Measurements from ENCODE around the gene DPP6. TPM values are rescaled to one million over a fixed set of nuclear protein-coding genes. Genes with fewer than 3 reads are reported as not detected.

The DPP6 gene
- total and polyA plus RNA-seq, 2 of the 8 experiments (the other 6 are each of a cell fraction or from before 2014, with no cell fraction given): 4.7 to 6.8 TPM

GRCh38 chr7:154776350-154776749 lies 724.2 kb downstream of the DPP6 start:
- H4K20me1 ChIP-seq (replicated peaks in 1 of 2; ENCODE audit: control insufficient read depth in 1 of 2, insufficient read depth in 2 of 2, low read length in 2 of 2): no peaks in the 10 kb centered on the region
- H3K23ac ChIP-seq (ENCODE audit: insufficient read length): no peak overlapping the region
- H3K36me3 ChIP-seq (ENCODE audit: control insufficient read depth in 2 of 4, insufficient read depth in 4 of 4, low read length in 3 of 4): no peaks in the 10 kb centered on the region
- no peaks in the 10 kb centered on the region for H3K9me3 ChIP-seq (ENCODE audit: insufficient read depth in 2 of 2, low read depth in 1 of 2, low read length in 1 of 2)
- no peak overlapping the region for H3K14ac ChIP-seq (ENCODE audit: insufficient read length)
- no peak overlapping the region for H3K4me2 ChIP-seq (ENCODE audit: insufficient read depth in 1 of 2, low read depth in 2 of 2, low read length in 2 of 2)
- POLR2A ChIA-PET (ENCODE audit: partially characterized antibody): no interaction called here
- H3K56ac ChIP-seq (replicated peaks; ENCODE audit: insufficient read length, low read depth, low read length): no peak overlapping the region
- H2AK5ac ChIP-seq (ENCODE audit: low read depth, low read length): no peak overlapping the region
- WGBS, 2 experiments (ENCODE audit: extremely low coverage in 1 of 2, insufficient coverage in 1 of 2, insufficient read length in 1 of 2, insufficient replicate concordance in 2 of 2, low coverage in 1 of 2, low lambda C conversion rate in 2 of 2, missing lambda C conversion rate in 1 of 2): 84% methylated on average over 5 of the region's 5 CpGs; no CpG with 5 or more reads in 1 of the 2 experiments
- H3K27me3 ChIP-seq (replicated peaks in 1 of 4; ENCODE audit: control insufficient read depth in 3 of 4, extremely low read depth in 1 of 4, insufficient read depth in 3 of 4, low read length in 3 of 4): no peaks in the 10 kb centered on the region
- H3K18ac ChIP-seq (ENCODE audit: extremely low read depth, low read length): no peak overlapping the region
- no peak overlapping the region for H2BK12ac ChIP-seq (ENCODE audit: low read depth, low read length)
- H3K23me2 ChIP-seq (ENCODE audit: low read depth, low read length): peaks cover 15% of the 10 kb centered on the region; the same call in 1 of the 2 replicates
- H3K4me1 ChIP-seq (replicated peaks in 1 of 4; ENCODE audit: control insufficient read depth in 3 of 4, insufficient read depth in 4 of 4, low read length in 3 of 4): peaks cover 0 to 3% (median 0%) of the 10 kb centered on the region in 4 experiments; a peak in 1 of 7 replicates
- no peaks in the 10 kb centered on the region for H3K79me2 ChIP-seq (ENCODE audit: control insufficient read depth in 1 of 2, insufficient read depth in 2 of 2, low read length in 2 of 2)
- H2BK120ac ChIP-seq (replicated peaks; ENCODE audit: low read depth, low read length): no peak overlapping the region
- no peak for TF ChIP-seq NANOG (IDR thresholded peaks at IDR 0.05; ENCODE audit: insufficient read depth, low read depth, low read length, poor library complexity, severe bottlenecking)
- no peak for TF ChIP-seq HDAC2 (IDR thresholded peaks at IDR 0.05; ENCODE audit: borderline replicate concordance in 1 of 2, low read depth in 2 of 2, low read length in 2 of 2)
- TF ChIP-seq ZNF274 (IDR thresholded peaks at IDR 0.05; ENCODE audit: borderline replicate concordance, extremely low read depth, low read length): no peak
- no peak for TF ChIP-seq PHF8 (conservative IDR thresholded peaks at IDR 0.05; ENCODE audit: low read depth, low read length)
- no peak for TF ChIP-seq MAX (IDR thresholded peaks at IDR 0.05)
- TF ChIP-seq JUND (IDR thresholded peaks at IDR 0.05; ENCODE audit: low read length): no peak
- TF ChIP-seq SIX5 (IDR thresholded peaks at IDR 0.05; ENCODE audit: low read depth, low read length): no peak
- H2BK5ac ChIP-seq (ENCODE audit: low read depth, low read length): no peak overlapping the region
- no peaks in the 10 kb centered on the region for H3K79me1 ChIP-seq (ENCODE audit: low read depth, low read length)
- FAIRE-seq: no peak
- H4K8ac ChIP-seq (ENCODE audit: extremely low read depth, insufficient read depth, low read length): no peak overlapping the region
- no peak overlapping the region for H2BK15ac ChIP-seq (ENCODE audit: low read length)
- H3K4ac ChIP-seq (replicated peaks; ENCODE audit: insufficient read length, low read depth, low read length): no peak overlapping the region
- no peak overlapping the region for H3K9ac ChIP-seq (replicated peaks in 1 of 4; ENCODE audit: extremely low read depth in 1 of 4, low read depth in 3 of 4, low read length in 3 of 4)
- H2BK20ac ChIP-seq (ENCODE audit: low read length): no peak overlapping the region
- H4K5ac ChIP-seq (ENCODE audit: insufficient read length, low read depth, low read length): no peak overlapping the region
- CTCF ChIA-PET (ENCODE audit: partially characterized antibody): interaction anchor here (0.5 to 3.9 kb wide), 15 partner anchors 8 to 846 kb away, joined by 3 to 20 read pairs (median 3); no protein-coding TSS in a partner anchor
- DNase-seq (ENCODE audit: low read depth in 1 of 2, low spot score in 2 of 2): no peak
- H2AFZ ChIP-seq (ENCODE audit: low read length): no peak overlapping the region
- H3K4me3 ChIP-seq (ENCODE audit: extremely low read depth in 1 of 4, insufficient read depth in 2 of 4, low read depth in 3 of 4, low read length in 4 of 4): no peak overlapping the region
- no peak overlapping the region for H4K91ac ChIP-seq (replicated peaks; ENCODE audit: insufficient read length, low read length)
- H3K27ac ChIP-seq (ENCODE audit: low read depth, low read length): no peak overlapping the region
